Keratinocyte (primary cell): ENCODE measurements around the gene ADAMTSL5. TPM values are rescaled to one million over a fixed set of nuclear protein-coding genes. Genes with fewer than 3 reads are reported as not detected.

Experiments
- DNase-seq: peaks from one replicate; pipeline ENCODE4 v3.0.0-alpha.2; 2011; ENCODE audit warnings: low read depth, missing footprints, low spot score
- FAIRE-seq: peaks from 2 replicates; lab custom pipeline; 2011; peaks lifted over from hg19 to GRCh38; lab: Jason Lieb, UNC
- H2AFZ ChIP-seq: 2 replicates; pipeline ENCODE4 v1.6.0; 2012; ENCODE audit warnings: low read length, control low read depth, inconsistent platforms; ENCODE audit not compliant: control insufficient read depth
- H3K27ac ChIP-seq: 2 replicates; pipeline ENCODE4 v1.5.1; 2011; ENCODE audit warnings: low read length; ENCODE audit not compliant: control insufficient read depth, insufficient read depth
- H3K27me3 ChIP-seq: 3 replicates; pipeline ENCODE4 v1.6.0; 2011; ENCODE audit warnings: low read length; ENCODE audit not compliant: control insufficient read depth, insufficient read depth; ENCODE audit errors: extremely low read depth
- H3K36me3 ChIP-seq, 2 experiments: 2 replicates in 1 of 2; 3 replicates in 1 of 2; pipeline ENCODE4 v1.5.1; 2011; ENCODE audit warnings: low read length in 2 of 2, mild to moderate bottlenecking in 1 of 2; ENCODE audit not compliant: control insufficient read depth in 2 of 2, insufficient read depth in 2 of 2; ENCODE audit errors: extremely low read depth in 1 of 2
- H3K4me1 ChIP-seq: 3 replicates; pipeline ENCODE4 v1.5.1; 2011; ENCODE audit warnings: low read length; ENCODE audit not compliant: control insufficient read depth, insufficient read depth; ENCODE audit errors: extremely low read depth
- H3K4me2 ChIP-seq: 3 replicates; pipeline ENCODE4 v1.6.0; 2011; ENCODE audit warnings: low read depth, low read length; ENCODE audit not compliant: control insufficient read depth, insufficient read depth; ENCODE audit errors: extremely low read depth
- H3K4me3 ChIP-seq, 3 experiments: fragments of 200-600 bp in 1 of 3; sonication (generic) in 1 of 3; 2 replicates in 2 of 3; 3 replicates in 1 of 3; pipeline ENCODE4 v1.5.1; 2011 to 2016; ENCODE audit warnings: low read length in 3 of 3, mild to moderate bottlenecking in 3 of 3, control low read depth in 2 of 3, inconsistent platforms in 1 of 3, low read depth in 1 of 3, mixed read lengths in 1 of 3, mixed run types in 1 of 3, moderate library complexity in 1 of 3; ENCODE audit not compliant: control insufficient read depth in 2 of 3, insufficient read depth in 2 of 3; ENCODE audit errors: extremely low read depth in 1 of 3
- H3K79me2 ChIP-seq: 2 replicates; pipeline ENCODE4 v1.6.0; 2012; ENCODE audit warnings: low read length; ENCODE audit not compliant: control insufficient read depth, insufficient read depth
- H3K9ac ChIP-seq: 3 replicates; pipeline ENCODE4 v1.6.0; 2011; ENCODE audit warnings: low read length; ENCODE audit not compliant: control insufficient read depth, insufficient read depth; ENCODE audit errors: extremely low read depth
- H3K9me1 ChIP-seq: 3 replicates; pipeline ENCODE4 v1.6.0; 2011; ENCODE audit warnings: low read length; ENCODE audit not compliant: control insufficient read depth, insufficient read depth; ENCODE audit errors: extremely low read depth
- H3K9me3 ChIP-seq: 2 replicates; pipeline ENCODE4 v1.5.1; 2012; ENCODE audit warnings: low read depth, low read length; ENCODE audit not compliant: control insufficient read depth
- H4K20me1 ChIP-seq: 3 replicates; pipeline ENCODE4 v1.6.0; 2011; ENCODE audit warnings: low read length; ENCODE audit not compliant: control insufficient read depth, insufficient read depth; ENCODE audit errors: extremely low read depth
- CTCF ChIP-seq, 3 experiments: IDR thresholded peaks in 1 of 3; conservative IDR thresholded peaks in 1 of 3; optimal IDR thresholded peaks in 1 of 3; 2 replicates in 2 of 3; 3 replicates in 1 of 3; pipeline versions ENCODE3 to v1.5.1; 2011; ENCODE audit warnings: low read length in 3 of 3, mild to moderate bottlenecking in 3 of 3, moderate library complexity in 2 of 3, control low read depth in 1 of 3, inconsistent platforms in 1 of 3; ENCODE audit not compliant: insufficient read depth in 2 of 3; ENCODE audit errors: extremely low read depth in 1 of 3
- EZH2 ChIP-seq: IDR thresholded peaks from one replicate; pipeline ENCODE4 v1.6.1; 2012; ENCODE audit warnings: inconsistent platforms, mild to moderate bottlenecking, low read length, moderate library complexity
- dilution Hi-C: fragments of 300-500 bp; cut with MboI; formaldehyde crosslinking; loops from one replicate; pipeline ENCODE4 v1.7.0; 2020; ENCODE audit warnings: low sequenced_read_pairs; ENCODE audit not compliant: extremely low pct_ligation_motif_present
- polyA plus RNA-seq, 5 experiments: library from polyadenylated mRNA; depleted of rRNA in 3 of 5; stranded (reverse) in 3 of 5; stranded (forward) in 1 of 5; unstranded in 1 of 5; fragments of >200 nt; gene quantifications; 1 replicate in 1 of 5; 2 replicates in 3 of 5; 3 replicates in 1 of 5; pipeline versions ENCODE4 v1.2.1 to v1.2.3, GENCODE V29; 2011 to 2012; ENCODE audit warnings: missing spikeins in 2 of 5, low read depth in 1 of 5, low replicate concordance in 1 of 5

The ADAMTSL5 gene
- polyA plus RNA-seq, 1 donor (not counting 4 experiments of a cell fraction or from before 2014, with no cell fraction given): 4.2 TPM

GRCh38 chr19:1510442-1510806 lies 2.4 kb downstream of the ADAMTSL5 start:
- peaks cover 0 to 3% of the 10 kb centered on the region in 2 experiments for H3K36me3 ChIP-seq
- no peaks in the 10 kb centered on the region for H3K27me3 ChIP-seq
- dilution Hi-C loops: no loop called here
- no peaks in the 10 kb centered on the region for H3K79me2 ChIP-seq
- no peaks in the 10 kb centered on the region for H3K9me3 ChIP-seq
- no peak overlapping the region for H3K4me2 ChIP-seq
- H3K9me1 ChIP-seq: no peaks in the 10 kb centered on the region
- H3K4me3 ChIP-seq: no peak overlapping the region
- TF ChIP-seq CTCF (optimal IDR thresholded peaks at IDR 0.05 in 1 of 3, IDR thresholded peaks at IDR 0.05 in 1 of 3, conservative IDR thresholded peaks at IDR 0.05 in 1 of 3; ENCODE audit: extremely low read depth in 1 of 3, insufficient read depth in 2 of 3, low read length in 3 of 3) (no peak), EZH2 (no peak)
- FAIRE-seq (no peak), DNase-seq (no peak)
- H2AFZ ChIP-seq: no peak overlapping the region
- no peak overlapping the region for H3K27ac ChIP-seq
- H3K4me1 ChIP-seq: peaks cover 13% of the 10 kb centered on the region
- no peaks in the 10 kb centered on the region for H4K20me1 ChIP-seq
- no peak overlapping the region for H3K9ac ChIP-seq

- DNase-seq (no peak), FAIRE-seq (peak; percentile 34)
- Histone ChIP-seq H3K9me3 (no peaks in the 10 kb centered on the region), H3K4me2 (no peak overlapping the region), H4K20me1 (no peaks in the 10 kb centered on the region), H3K9ac (no peak overlapping the region), H3K79me2 (no peaks in the 10 kb centered on the region), H3K4me3 (no peak overlapping the region), H3K27ac (no peak overlapping the region), H3K36me3 (peaks cover 0 to 5% of the 10 kb centered on the region in 2 experiments), H2AFZ (no peak overlapping the region), H3K27me3 (no peaks in the 10 kb centered on the region), H3K9me1 (no peaks in the 10 kb centered on the region), H3K4me1 (peaks cover 13% of the 10 kb centered on the region)
- TF ChIP-seq EZH2 (no peak), CTCF (optimal IDR thresholded peaks at IDR 0.05 in 1 of 3, IDR thresholded peaks at IDR 0.05 in 1 of 3, conservative IDR thresholded peaks at IDR 0.05 in 1 of 3; ENCODE audit: extremely low read depth in 1 of 3, insufficient read depth in 2 of 3, low read length in 3 of 3) (no peak)
- dilution Hi-C loops: no loop called here
Observed at GRCh38 chr19:1509602-1510441, 3.0 kb downstream of the ADAMTSL5 start.
